AG08395 (cell line): ENCODE data around the gene STX4.
"Not testable (repeated sequence)": the region's sequence is repeated elsewhere in the genome, so short reads cannot be mapped to it uniquely, and the experiment has no call there.

Experiments
- DNase-seq: peaks from one replicate; pipeline ENCODE4 v3.0.0; 2012; ENCODE audit warnings: mixed read lengths, low spot score

Gene STX4

DNA sequence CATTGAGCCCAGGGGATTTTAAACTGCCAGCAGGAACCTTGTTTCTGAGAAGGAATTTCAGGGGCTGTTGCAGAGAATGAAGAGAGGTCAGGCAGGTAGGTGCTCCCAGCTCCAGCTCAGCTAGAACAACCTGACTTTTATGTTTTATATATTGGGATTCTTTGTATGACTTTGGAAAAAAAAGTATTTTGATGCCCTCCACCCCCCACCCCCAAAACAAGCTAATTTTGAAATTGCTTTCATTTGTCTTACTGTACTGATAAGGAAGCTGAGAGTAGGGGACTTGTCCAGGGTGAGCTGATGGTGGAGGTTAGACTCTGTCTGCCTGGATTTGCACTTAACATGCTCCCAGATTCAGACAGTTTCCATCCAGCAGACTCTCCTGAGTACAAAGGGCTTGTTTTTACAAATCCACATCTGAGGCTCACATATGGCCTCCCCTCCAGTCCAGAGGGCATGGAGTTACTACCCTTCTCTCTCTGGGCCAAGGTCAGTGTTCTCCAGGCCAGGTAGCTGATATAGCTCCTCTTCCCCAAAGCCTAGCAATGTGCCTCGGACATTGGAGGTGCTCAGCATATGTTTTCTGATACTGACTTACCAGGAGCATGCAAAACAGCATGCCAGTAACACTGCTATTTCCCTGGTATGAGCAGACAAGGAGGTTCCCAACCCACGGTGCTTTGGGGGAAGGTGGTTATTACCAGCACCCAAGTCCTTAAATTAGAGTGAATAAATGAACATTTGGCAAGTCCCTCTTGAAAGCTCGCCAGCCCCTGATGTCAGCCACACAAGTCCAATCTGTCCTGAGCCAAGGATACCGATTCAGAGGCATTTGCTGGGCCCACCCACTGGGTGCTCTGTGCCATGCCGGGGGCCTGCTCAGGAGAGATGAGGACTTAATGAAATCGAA, 34.3 kb upstream of the STX4 start:
- DNase-seq = no peak

DNA sequence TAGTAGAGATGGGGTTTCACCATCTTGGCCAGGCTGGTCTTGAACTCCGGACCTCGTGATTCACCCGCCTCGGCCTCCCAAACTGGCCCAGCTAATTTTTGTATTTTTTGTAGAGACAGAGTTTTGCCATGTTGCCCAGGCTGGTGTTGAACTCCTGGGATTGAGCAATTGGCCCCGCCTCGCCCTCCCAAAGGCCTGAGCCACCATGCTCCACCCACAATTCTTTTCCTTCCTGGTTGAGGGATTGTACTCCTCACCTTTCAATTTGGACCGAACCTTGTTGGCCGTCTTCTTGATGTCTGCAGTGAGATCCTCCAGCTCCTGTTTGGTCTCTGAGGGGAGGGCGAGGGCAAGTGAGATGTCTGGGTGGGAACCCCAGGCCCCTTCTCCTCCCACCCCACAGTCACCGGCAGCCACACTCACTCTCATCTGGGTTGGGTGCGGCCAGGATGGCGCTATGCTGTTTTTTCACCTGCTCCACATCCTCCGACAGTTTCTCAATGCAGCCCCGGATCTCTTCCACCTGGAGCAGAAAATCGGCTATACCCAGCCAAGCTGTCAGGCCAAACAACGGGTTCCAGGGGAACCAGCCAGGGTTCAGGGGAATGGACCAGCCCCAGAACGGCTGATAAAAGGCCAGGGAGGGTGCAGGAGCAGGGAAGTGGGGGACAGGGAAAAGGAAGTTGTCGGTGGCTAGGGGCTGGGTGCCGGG, 32.5 kb upstream of the STX4 start:
- DNase-seq = no peak

DNA sequence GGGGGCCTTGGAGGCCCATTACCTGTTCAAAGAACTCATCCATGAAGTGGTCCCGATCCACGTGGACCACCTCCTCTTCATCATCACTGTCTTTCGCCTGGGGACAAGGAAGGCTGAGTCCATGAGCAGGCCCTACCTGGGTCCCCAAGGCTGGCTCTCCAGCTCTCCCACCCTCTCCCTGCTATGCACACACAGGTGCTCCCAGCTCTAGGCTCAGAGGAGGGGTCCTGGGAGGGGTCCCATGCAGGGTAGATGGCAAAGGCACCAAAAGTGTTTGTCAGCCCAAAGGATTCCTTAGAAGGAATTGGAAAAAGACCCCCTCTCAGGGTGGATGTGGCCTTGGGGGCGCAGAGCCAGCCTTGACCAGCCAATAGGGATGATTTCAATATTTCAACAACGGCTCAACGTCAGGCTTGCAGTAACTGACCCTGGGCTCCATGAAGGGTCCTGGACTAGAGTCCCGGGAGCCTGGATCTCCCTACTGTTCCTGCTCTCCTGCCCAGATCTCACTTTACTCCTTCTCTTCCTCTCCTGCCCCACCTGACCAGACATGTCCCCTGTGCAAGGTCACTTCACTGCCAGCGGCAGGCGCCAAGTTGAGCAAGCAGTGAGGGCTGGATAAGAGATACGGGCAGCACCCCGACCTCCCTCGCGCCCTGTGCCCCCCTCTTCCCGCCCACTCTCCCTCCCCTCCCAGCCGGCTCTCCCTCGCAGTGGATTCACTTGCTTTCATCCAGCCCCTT, 31.7 kb upstream of the STX4 start:
- no peak for DNase-seq

DNA sequence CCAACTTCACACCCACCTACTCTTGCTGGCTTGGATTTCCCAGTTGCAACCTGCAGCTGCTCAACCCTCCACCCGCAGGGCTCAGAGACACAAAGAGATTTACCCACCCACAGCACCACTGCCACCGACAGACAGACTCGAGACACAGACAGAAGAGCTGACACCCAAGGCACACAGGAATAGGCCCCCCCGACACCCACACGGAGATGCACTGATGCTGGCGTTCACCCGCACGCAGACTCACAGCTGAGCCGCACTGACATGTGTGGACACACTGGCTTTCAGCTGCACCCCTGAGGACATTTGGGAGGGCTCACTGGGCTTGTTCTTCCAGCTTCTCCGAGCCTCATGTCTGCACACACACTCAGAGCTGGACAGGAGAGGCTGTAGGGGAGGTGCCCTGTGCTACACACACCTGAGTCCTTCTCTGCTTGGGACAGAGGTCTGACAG, 31.1 kb upstream of the STX4 start:
- no peak for DNase-seq

DNA sequence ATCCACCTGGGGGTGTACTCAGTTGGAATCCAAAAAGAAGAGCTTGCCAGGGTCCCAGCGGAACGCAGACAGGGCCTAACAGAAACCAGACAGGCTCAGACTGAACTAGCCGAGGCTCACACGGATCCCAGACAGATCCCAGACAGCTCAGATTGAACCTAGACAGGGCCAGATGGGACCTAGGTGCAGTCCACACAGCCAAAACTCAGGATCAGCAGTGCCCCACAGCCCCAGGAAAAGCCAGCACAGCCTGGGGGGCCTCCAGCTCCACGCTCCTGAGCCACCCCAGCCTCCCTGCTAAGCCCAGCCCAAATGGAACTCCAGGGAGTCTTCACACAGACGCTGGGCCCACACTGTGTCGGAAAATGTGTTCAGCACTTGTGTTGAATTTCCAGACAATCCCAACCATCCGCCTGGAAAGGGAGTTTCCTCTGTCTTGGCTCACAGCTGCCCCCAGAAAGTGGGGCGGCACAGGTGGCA, 30.5 kb upstream of the STX4 start:
- DNase-seq = no peak

DNA sequence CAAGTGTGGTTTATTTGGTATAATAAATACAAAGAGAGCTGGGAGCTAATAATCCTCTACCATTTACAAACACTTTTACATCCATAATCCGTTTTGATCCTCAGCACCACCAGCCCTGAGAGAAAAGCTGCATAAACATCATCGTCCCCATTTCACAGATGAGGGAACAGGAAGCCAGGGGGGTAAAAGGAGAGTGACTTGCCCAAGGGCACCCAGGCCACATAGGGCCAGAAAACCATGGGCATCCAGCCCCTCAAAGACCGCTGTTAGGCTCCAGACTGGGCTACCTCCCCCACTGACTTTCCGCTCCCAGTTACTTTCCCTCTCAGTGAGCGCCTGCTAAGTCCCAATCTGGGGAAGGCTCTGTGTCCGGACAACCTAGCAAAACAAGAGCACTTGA, 29.6 kb upstream of the STX4 start:
- DNase-seq = no peak

DNA sequence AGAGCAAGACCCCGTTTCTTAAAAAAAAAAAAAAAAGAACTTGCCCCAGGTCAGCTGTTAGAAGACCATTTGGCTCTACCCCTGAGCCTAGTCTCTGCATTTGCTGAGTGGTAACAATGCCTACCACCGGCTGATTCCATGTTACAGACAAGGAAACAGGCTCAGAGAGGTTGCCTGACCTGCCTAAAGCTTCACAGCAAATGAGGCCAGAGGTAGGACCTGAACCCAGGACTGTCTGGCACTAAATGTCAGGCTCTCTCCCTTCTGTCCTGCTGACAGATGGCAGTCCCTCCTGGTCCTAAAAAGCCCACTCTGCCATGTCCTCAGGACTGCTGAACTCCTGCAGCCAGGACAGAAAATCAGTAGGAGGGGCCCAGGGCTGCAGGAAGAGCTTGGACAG, 28.7 kb upstream of the STX4 start:
- no peak for DNase-seq

DNA sequence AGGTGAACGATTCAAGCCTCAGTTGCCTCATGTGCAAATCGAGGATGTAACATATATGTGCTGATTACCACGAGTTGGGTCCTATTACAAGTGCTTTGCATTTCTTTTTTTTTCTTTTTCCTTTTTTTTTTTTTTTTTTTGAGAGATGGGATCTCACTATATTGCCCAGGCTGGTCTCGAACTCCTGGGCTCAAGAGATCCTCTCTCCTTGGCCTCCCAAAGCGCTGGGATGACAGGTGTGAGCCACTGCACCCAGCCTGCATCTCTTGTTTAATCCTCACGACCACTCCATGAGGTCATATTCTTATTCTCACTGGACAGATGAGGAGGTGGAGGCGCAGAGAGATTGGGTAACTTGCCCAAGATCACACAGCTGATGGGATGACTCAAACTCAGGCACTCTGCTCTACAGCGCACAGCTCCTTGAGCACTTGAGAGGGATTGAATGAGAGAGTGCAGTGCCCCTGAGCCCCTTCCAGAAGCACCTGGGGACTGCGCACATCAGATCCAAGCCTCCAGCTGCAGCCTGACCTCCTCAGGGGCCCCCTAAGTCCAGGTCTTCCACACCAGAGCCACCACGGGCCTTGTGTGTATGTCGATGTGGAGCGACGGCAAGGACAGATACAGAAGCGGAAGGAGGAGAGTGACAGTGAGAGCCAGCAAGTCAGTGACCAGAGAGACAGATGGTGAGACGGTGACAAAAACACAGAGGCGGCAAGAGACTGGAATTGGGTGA, 27.8 kb upstream of the STX4 start:
- no peak for DNase-seq

DNA sequence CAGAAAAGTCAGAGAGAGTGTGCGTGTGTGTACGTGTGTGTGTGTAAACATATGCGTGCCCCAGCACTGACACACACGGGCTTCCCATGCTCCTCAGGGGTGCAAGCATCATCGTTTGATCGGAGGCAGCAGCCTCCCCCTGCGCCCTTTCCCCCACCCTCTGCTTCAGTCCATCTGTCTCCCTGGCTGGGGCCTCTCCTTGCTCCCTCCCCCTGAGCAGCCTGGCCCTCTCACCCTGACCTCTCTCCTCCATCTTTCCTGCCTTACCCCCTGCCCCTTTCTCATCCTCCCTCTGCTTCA, 27.3 kb upstream of the STX4 start:
- no peak for DNase-seq

DNA sequence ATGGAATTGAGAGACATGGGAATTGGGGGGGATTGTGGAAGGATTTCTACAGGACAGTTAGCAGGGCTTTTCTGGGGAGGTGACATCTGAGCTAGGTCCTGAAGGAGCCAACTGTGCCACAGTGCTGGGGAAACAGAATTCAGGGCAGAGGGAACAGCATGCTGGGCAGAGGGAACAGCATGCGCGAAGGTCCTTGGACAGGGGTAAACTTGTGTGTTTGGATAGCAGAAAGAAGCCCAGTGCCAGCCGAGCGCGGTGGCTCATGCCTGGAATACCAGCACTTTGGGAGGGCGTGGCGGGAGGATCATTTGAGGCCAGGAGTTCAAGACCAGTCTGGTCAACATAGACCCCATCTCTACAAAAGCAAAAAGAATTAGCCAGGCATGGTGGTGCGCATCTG, 26.8 kb upstream of the STX4 start:
- no peak for DNase-seq

DNA sequence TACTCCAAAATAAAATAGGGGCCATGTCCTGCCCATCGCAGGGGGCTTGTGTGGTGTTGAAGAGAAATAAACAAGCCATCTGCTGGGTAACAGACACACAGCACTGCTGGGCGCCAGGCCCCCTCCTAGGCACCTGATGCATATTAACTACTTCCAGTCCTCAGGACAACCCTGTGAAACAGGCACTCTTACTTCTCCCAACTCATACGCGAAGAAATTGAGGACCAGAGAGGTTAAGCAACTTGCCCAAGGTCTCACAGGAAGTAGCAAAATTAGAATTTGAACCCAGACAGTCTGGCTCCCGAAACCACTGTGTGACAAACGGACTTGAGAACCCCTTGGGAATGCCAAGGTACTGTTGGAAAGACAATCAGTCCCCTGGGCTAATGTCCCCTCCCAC, 25.7 kb upstream of the STX4 start:
- no peak for DNase-seq

DNA sequence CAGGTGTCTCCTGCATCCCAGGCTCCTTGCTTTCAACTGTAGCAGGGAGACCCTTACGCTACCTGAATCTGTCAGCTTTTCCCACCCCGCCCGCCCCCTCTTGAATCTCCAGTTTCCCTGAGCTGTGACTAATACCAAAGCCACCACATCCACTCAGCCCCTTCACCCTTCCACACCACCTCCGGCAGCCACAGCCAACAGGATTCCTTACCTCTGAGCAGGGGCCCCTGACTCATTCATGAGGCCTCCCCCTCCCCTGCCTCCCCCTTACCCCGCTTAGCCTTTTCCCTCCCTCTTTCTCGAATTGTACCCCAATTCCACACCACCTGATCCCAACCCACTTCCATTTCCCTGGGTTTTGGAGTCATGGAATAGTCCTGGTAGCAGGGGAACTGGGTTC, 25.2 kb upstream of the STX4 start:
- peak; percentile 71 for DNase-seq

DNA sequence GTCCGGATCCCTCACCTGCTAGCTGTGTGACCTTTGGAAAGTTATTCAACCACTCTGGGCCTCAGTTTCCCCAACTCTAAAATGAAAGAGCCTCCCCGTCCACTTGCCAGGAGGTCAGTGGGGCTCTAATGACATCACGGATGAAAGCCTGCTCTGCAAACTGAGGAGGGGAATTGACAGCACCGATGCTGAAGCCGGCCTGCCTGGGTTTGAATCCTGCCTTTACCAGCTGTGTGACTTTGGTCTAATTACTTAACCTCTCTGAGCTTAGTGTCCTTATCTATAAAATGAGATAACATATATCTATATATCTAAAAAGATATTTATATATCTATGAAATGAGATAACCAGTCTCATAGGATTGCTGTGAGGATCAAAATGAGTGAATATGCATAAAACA, 24.8 kb upstream of the STX4 start:
- DNase-seq = no peak

DNA sequence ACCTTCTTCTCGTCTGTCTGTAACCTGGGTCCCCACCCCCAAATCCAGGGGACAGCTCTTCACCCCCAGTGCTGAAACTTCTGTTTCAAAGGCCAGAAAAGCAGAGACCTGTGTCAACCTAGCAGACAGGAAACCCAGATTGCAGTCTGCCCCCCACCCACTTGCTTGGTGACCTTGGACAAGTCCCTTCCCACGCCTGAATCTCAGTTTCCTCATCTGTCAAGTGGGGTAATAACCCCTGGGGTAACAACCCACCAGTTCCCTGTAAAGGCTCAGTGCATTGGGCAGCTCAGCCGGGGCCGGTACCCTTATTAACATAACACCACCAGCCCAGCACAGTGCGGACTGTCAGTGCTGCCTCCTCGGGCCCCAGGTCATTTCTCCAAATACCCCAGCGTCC, 24.2 kb upstream of the STX4 start:
- DNase-seq = no peak

DNA sequence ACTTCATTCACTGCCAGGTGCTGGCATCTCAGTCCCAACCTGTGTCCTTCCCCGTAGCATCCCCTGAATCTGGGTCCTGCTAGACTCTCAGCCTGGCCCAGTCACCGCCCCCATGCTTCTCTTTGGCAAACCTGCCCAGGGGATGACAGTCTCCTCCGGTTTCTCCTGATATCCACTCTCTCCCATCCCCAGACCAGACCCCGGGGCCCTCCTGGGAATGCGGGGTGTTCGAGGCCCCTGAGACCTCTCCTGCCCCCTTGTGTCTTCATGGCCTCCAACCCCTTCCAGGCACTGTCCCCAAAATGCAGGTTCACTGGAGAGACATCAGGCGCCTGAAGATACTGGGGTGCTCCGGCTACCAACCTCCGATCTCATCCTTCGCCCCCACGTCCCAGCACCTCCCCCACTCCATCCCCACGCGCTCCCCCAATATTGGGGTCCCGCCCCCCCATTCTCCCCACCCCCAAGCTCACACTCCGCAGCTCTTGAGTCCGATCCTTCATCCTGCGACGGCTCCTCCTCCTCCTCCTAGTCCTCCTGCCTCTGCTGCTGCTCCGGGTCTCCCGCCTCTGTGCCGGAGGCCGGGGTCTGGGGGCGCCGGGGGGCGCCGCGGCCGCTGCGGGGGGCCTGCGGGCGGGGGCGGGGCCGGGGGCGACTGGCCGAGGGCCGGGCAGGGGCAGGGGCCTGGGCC, 23.3 kb upstream of the STX4 start:
- DNase-seq = no peak

DNA sequence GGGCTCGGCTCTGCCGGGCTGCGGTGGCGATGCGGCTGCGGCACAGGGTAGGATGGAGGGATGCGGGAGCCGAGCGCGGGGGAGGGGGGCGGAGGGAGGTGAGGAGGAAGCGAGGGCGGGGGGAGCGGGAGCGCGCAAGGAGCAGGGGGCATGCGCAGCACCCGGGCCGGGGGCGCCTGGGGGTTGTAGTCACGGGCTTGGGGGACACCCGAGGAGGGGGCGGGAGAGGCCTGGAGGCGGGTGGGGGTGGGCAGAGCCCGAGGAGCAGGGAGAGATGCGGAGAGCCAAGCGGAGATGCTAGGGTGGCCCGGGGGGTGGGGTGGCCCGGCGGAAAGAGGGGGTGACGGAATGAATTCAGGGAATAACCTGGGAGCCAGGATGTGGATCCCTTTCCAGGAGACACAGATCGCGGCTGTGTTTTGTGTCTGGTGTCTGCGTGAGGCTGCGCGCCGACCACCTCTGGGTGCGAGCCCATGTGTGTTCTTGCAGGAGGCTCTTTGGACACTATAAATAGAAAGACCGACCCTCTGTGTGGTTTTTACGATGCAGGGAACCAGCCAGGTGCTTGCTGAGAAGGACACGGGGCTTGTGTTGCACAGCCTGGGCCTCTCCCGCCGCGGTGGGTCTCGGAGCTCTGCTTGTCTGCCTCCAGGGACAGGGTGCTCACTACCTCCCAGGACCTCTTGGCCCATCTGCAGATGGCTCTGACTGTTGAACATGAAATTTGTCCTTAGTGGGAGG, 22.6 kb upstream of the STX4 start, which contains the start of gene STX1B:
Gene STX1B (minus strand): TSS at position 54 of the 741 bp plus-strand sequence. CDS start 242 bp downstream, outside the sequence.
- DNase-seq = peak; percentile 60

DNA sequence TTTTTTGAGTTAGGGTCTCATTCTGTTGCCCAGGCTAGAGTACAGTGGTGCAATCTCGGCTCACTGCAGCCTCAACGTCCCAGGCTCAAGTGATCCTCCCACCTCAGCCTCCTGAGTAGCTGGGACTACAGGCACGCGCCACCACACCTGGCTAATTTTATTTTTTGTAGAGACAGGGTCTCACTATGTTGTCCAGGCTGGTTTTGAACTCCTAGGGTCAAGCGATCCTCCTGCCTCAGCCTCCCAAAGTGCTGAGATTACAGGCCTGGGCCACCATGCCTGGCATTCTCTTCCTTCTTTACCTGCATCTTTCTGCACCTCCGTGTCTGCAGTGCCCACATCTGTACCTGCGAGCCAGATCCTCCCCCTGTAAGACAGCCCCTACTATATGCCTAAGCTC, 21.5 kb upstream of the STX4 start:
- DNase-seq = not testable (repeated sequence)

DNA sequence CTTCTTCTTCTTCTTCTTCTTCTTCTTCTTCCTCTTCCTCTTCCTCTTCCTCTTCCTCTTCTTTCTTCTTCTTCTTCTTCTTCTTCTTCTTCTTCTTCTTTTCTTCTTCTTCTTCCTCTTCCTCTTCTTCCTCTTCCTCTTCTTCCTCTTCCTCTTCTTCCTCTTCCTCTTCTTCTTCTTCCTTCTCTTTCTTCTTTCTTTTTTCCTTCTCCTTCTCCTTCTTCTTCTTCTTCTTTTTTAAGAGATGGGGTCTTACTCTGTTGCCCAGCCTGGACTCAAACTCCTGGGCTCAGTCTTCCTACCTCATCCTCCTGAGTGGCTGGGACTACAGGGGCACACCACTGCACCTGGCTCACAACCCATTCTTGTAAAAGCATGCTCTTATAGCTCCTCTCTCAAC, 20.1 kb upstream of the STX4 start:
- not testable (repeated sequence) for DNase-seq

DNA sequence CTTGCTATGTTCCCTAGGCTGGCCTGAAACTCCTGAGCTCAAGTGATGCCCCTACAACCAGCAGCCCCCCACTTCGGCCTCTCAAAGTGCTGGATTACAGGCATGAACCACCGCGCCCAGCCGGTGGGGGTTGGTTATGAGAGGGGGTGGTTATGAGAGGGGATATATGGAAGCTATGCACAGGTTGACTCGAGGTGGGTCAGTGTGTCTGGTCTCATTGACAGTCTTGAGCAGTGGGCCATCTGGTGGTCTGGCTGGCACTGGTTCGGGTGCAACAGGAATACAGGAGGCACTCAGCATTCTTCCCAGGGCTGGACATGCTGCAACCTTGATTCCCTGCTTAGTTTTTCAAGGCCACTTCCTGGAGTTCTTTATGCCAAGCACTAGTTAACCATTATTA, 17.3 kb upstream of the STX4 start:
- DNase-seq = no peak

DNA sequence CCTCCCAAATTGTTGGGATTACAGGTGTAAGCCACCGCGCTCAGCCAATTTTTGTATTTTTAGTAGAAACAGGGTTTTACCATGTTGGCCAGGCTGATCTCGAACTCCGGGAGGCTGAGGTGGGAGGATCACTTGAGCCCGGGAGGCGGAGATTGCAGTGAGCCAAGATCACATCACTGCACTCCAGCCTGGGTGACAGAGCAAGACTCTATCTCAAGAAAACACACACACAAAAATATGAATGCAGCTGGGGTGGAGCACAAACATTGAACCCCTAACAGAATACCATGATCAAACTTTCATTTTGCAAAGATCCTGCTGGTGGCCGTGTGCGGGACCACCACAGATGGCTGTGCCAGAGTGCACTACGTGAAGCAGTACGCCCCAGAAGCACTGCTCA, 15.6 kb upstream of the STX4 start:
- DNase-seq = not testable (repeated sequence)

DNA sequence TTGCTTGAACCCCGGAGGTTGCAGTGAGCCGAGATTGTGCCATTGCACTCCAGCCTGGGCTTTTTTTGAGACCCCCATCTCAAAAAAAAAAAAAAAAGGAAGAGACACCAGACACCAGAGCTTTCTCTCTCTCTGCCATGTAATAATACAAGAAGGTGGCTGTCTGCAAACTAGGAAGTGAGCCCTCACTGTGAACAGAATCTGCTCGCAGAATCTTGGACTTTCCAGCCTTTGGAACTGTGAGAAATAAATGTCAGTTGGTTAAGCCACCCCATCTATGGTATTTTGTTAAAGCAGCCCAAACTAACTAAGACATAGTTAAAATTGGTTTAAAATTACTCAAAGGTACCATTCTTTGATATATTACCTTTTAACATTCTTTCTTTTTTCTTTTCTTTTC, 12.8 kb upstream of the STX4 start:
- DNase-seq = no peak
